ENCODE data around the gene RNASE3.

DNA sequence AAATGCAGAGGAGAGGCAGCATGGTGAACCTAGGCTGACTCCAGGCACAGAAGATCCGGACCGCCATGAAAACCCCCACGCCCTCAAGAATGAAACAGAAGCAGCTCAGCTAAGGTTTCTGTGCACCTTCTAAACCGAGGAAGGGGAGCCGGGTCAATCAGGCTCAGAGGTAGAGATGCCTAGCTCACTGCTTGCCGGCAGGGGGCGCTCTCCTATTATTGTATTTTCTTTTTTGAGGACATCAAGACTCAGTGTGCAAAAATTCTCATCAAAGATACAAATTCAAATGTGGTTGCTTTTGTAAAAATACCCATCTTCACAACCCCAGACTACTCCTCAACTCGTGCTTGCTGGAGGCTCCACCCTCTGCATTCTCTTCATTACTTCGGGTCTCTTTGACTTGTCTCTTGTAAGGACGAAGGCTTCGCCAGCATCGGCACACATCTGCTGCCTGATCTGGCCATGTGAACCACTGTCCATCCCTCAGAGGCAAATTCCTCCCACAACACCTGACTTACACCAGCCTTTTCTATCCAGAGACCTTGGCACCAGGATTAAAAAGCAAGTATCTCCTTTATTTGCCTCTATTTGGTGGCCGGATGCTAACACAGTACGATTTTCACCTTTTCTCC lies 33.4 kb upstream of the RNASE3 start:
- TF ChIP-seq POLR2A (IDR thresholded peaks at IDR 0.05; ENCODE audit: borderline replicate concordance, extremely low read depth, insufficient read depth, insufficient read length) = no peak
- TF ChIP-seq EZH2phosphoT487 (IDR thresholded peaks at IDR 0.05; ENCODE audit: borderline replicate concordance) = no peak
- no peak for TF ChIP-seq POLR2AphosphoS5 (IDR thresholded peaks at IDR 0.05; ENCODE audit: low read depth, low read length)

All from HCT116 (cell line).